HepG2 (cell line): ENCODE data around the gene KIZ.

Experiments
- ARNTL ChIP-seq: sonication (generic); formaldehyde crosslinking; IDR thresholded peaks from 2 replicates; pipeline ENCODE4 v1.4.0; 2020; ENCODE audit warnings: mild to moderate bottlenecking, missing genetic modification reagents
- EZH2 ChIP-seq: conservative IDR thresholded peaks from 2 replicates; pipeline ENCODE4 v1.6.1; 2012; ENCODE audit warnings: mild to moderate bottlenecking, low read depth, low read length, moderate library complexity
- HMG20B ChIP-seq: conservative IDR thresholded peaks from 2 replicates; pipeline ENCODE4 v1.6.1; 2016; ENCODE audit warnings: missing genetic modification reagents, missing compliant biosample characterization
- JUN ChIP-seq: sonication (generic); formaldehyde crosslinking; IDR thresholded peaks from 2 replicates; pipeline ENCODE4 v1.4.0; 2020; ENCODE audit warnings: mild to moderate bottlenecking, missing genetic modification reagents
- SMARCC2 ChIP-seq: fragments of 450-650 bp; IDR thresholded peaks from 2 replicates; pipeline ENCODE4 v1.6.1; 2017; ENCODE audit warnings: antibody characterized with exemption, mild to moderate bottlenecking
- ZBTB7A ChIP-seq: sonication (generic); formaldehyde crosslinking; IDR thresholded peaks from 2 replicates; pipeline ENCODE4 v1.8.0; 2022; ENCODE audit warnings: mild to moderate bottlenecking, missing genetic modification reagents
- ZNF660 ChIP-seq: sonication (generic); formaldehyde crosslinking; IDR thresholded peaks from 2 replicates; pipeline ENCODE4 v1.5.1; 2020; ENCODE audit warnings: mild to moderate bottlenecking, low read depth, missing genetic modification reagents, borderline replicate concordance
- ZNF768 ChIP-seq: sonication (generic); formaldehyde crosslinking; IDR thresholded peaks from 2 replicates; pipeline ENCODE4 v1.4.0; 2020; ENCODE audit warnings: missing genetic modification reagents
- TF ChIP-seq, protein P1 (sequence below): sonication (generic); formaldehyde crosslinking; IDR thresholded peaks from 2 replicates; pipeline ENCODE4 v1.5.0; 2020; ENCODE audit warnings: mild to moderate bottlenecking, missing genetic modification reagents, moderate library complexity
- TF ChIP-seq, protein P2 (sequence below), 2 experiments: sonication (generic) in 1 of 2; formaldehyde crosslinking in 1 of 2; IDR thresholded peaks; 2 replicates each; pipeline versions ENCODE4 v1.5.1 to v1.6.1; 2011 to 2020; ENCODE audit warnings: borderline replicate concordance in 1 of 2, low read depth in 1 of 2, low read length in 1 of 2, mild to moderate bottlenecking in 1 of 2, missing genetic modification reagents in 1 of 2, moderate library complexity in 1 of 2
- TF ChIP-seq, protein P3 (sequence below): sonication (generic); formaldehyde crosslinking; IDR thresholded peaks from 2 replicates; pipeline ENCODE4 v1.9.0; 2021; ENCODE audit warnings: missing genetic modification reagents, borderline replicate concordance
- TF ChIP-seq, protein P4 (sequence below): sonication (generic); formaldehyde crosslinking; conservative IDR thresholded peaks from 2 replicates; pipeline ENCODE4 v1.5.0; 2020; ENCODE audit warnings: missing genetic modification reagents

DNA sequence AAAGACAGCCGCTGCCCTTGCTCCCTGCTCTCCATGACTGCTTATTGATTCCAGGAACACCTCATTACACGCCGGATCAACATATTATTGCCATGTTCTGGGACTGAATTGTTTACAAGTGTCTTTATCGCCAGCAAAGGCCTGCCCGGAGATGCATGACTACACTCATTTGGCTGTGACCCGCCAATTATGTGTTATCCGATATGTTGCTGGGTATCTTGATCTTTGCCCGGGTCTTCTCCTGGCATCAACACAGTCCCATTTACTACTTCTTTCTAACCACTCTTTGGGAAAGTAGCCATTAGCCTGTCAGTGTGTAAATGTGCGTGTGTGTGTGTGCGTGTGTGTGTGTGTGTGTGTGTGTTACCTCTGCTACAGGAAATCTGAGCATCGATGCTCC, 35.2 kb upstream of the KIZ start:
- TF ChIP-seq SMARCC2: no peak
- TF ChIP-seq EZH2: no peak
- TF ChIP-seq ARNTL (CRISPR knock-in tag): no peak
- TF ChIP-seq, protein P1, sequence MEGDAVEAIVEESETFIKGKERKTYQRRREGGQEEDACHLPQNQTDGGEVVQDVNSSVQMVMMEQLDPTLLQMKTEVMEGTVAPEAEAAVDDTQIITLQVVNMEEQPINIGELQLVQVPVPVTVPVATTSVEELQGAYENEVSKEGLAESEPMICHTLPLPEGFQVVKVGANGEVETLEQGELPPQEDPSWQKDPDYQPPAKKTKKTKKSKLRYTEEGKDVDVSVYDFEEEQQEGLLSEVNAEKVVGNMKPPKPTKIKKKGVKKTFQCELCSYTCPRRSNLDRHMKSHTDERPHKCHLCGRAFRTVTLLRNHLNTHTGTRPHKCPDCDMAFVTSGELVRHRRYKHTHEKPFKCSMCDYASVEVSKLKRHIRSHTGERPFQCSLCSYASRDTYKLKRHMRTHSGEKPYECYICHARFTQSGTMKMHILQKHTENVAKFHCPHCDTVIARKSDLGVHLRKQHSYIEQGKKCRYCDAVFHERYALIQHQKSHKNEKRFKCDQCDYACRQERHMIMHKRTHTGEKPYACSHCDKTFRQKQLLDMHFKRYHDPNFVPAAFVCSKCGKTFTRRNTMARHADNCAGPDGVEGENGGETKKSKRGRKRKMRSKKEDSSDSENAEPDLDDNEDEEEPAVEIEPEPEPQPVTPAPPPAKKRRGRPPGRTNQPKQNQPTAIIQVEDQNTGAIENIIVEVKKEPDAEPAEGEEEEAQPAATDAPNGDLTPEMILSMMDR (CRISPR knock-in tag): no peak
- TF ChIP-seq HMG20B: no peak
- no peak for TF ChIP-seq ZNF660 (CRISPR knock-in tag)
- TF ChIP-seq, protein P2, sequence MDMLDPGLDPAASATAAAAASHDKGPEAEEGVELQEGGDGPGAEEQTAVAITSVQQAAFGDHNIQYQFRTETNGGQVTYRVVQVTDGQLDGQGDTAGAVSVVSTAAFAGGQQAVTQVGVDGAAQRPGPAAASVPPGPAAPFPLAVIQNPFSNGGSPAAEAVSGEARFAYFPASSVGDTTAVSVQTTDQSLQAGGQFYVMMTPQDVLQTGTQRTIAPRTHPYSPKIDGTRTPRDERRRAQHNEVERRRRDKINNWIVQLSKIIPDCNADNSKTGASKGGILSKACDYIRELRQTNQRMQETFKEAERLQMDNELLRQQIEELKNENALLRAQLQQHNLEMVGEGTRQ (IDR thresholded peaks at IDR 0.05; ENCODE audit: low read depth, low read length): no peak
- TF ChIP-seq, protein P2 (CRISPR knock-in tag; IDR thresholded peaks at IDR 0.05; ENCODE audit: borderline replicate concordance): no peak
- TF ChIP-seq ZBTB7A (CRISPR knock-in tag): no peak
- no peak for TF ChIP-seq ZNF768 (CRISPR knock-in tag)
- no peak for TF ChIP-seq JUN (CRISPR knock-in tag)
- TF ChIP-seq, protein P3, sequence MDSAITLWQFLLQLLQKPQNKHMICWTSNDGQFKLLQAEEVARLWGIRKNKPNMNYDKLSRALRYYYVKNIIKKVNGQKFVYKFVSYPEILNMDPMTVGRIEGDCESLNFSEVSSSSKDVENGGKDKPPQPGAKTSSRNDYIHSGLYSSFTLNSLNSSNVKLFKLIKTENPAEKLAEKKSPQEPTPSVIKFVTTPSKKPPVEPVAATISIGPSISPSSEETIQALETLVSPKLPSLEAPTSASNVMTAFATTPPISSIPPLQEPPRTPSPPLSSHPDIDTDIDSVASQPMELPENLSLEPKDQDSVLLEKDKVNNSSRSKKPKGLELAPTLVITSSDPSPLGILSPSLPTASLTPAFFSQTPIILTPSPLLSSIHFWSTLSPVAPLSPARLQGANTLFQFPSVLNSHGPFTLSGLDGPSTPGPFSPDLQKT: no peak
- TF ChIP-seq, protein P4, sequence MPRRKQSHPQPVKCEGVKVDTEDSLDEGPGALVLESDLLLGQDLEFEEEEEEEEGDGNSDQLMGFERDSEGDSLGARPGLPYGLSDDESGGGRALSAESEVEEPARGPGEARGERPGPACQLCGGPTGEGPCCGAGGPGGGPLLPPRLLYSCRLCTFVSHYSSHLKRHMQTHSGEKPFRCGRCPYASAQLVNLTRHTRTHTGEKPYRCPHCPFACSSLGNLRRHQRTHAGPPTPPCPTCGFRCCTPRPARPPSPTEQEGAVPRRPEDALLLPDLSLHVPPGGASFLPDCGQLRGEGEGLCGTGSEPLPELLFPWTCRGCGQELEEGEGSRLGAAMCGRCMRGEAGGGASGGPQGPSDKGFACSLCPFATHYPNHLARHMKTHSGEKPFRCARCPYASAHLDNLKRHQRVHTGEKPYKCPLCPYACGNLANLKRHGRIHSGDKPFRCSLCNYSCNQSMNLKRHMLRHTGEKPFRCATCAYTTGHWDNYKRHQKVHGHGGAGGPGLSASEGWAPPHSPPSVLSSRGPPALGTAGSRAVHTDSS (CRISPR knock-in tag): no peak
